HCT116 (cell line): ENCODE data around the gene TTLL10.

Experiments used
- CTCF ChIP-seq, 3 experiments: fragments of 200-600 bp in 1 of 3; sonication (generic) in 1 of 3; IDR thresholded peaks in 2 of 3; conservative IDR thresholded peaks in 1 of 3; 2 replicates each; pipeline ENCODE4 v1.5.1; 2012 to 2017; ENCODE audit warnings: low read depth in 2 of 3, low read length in 2 of 3, antibody characterized with exemption in 1 of 3, borderline replicate concordance in 1 of 3, control low read depth in 1 of 3, mild to moderate bottlenecking in 1 of 3, mixed read lengths in 1 of 3, mixed run types in 1 of 3, moderate library complexity in 1 of 3; ENCODE audit not compliant: insufficient read depth in 1 of 3
- POLR2A ChIP-seq: IDR thresholded peaks from 2 replicates; pipeline ENCODE4 v1.7.0; 2011; ENCODE audit warnings: borderline replicate concordance; ENCODE audit not compliant: insufficient read depth, insufficient read length; ENCODE audit errors: extremely low read depth
- POLR2AphosphoS5 ChIP-seq: IDR thresholded peaks from 2 replicates; pipeline ENCODE4 v1.6.1; 2011; ENCODE audit warnings: mild to moderate bottlenecking, low read depth, low read length, moderate library complexity
- RAD21 ChIP-seq: IDR thresholded peaks from 2 replicates; pipeline ENCODE4 v1.6.1; 2012; ENCODE audit warnings: low read depth, mild to moderate bottlenecking

DNA sequence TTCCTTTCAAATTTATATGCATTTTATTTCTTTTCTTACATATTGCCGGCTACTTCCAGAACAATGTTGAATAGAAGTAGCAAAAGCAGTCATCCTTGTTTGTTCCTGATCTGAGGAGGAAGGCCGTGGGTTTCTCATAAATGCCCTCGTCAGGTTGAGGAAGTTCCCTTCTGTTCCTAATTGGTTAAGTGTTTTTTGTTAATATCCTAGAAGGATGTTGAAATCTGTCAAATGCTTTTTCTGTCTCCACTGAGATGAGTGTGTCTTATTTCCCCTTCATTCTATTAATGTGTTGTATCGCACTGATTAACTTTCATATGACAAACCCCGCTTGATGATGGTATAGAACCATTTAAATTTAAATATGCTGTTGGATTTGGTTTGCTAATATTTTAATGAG, 15.4 kb downstream of the TTLL10 start:
- TF ChIP-seq RAD21 (no peak), POLR2AphosphoS5 (no peak), CTCF (IDR thresholded peaks at IDR 0.05 in 2 of 3, conservative IDR thresholded peaks at IDR 0.05 in 1 of 3; ENCODE audit: borderline replicate concordance in 1 of 3, insufficient read depth in 1 of 3, low read depth in 2 of 3, low read length in 2 of 3) (no peak), POLR2A (no peak)
